ENCODE results near the gene KPNA2. TPM values are rescaled to one million over a fixed set of nuclear protein-coding genes. Genes with fewer than 3 reads are reported as not detected.
"Not testable (repeated sequence)": the region's sequence is repeated elsewhere in the genome, so short reads cannot be mapped to it uniquely, and the experiment has no call there.

KPNA2 gene
- polyA plus RNA-seq, 1 donor from 2014 or later = 81.2 TPM

DNA sequence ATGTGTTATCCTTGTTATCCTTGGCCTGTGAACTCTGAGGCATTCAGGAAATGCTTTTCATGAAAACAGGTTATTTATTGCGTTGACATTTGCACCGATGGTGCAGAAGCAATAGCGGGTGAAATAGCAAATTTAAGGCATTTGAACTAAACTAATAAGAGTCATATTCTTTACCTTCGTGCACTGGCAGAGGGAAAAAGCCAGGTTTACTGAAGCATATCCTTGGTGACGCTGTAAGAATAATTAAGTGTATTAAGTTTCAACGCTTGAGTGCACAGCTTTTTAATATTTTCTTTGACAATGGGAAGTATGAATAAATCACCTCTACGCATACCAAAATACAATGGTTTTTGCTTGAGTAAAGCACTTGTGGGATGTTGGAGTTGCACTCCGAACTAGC is 13.6 kb upstream of the KPNA2 start:
- Histone ChIP-seq H3K4me2 (ENCODE audit: low read length) (no peak overlapping the region), H3K9me3 (ENCODE audit: low read length) (no peaks in the 10 kb centered on the region), H4K20me1 (ENCODE audit: insufficient read depth) (no peaks in the 10 kb centered on the region), H3F3A (ENCODE audit: insufficient read depth, low read length, poor library complexity, severe bottlenecking) (no peaks in the 10 kb centered on the region), H3K9ac (ENCODE audit: low read length) (no peak overlapping the region), H3K9me2 (ENCODE audit: insufficient read depth, low read length) (no peaks in the 10 kb centered on the region), H3K27ac (ENCODE audit: low read length) (no peak overlapping the region), H3K79me2 (replicated peaks; ENCODE audit: insufficient read depth, low read length) (no peaks in the 10 kb centered on the region), H2AFZ (ENCODE audit: low read depth, low read length) (no peak overlapping the region), H3K36me3 (ENCODE audit: insufficient read depth, low read length) (no peaks in the 10 kb centered on the region), H3K27me3 (ENCODE audit: insufficient read depth, low read depth, low read length) (no peaks in the 10 kb centered on the region), H3K4me3 (ENCODE audit: low read length) (no peak overlapping the region)
- TF ChIP-seq TAF1 (IDR thresholded peaks at IDR 0.05; ENCODE audit: low read depth) (no peak), MXI1 (conservative IDR thresholded peaks at IDR 0.05; ENCODE audit: poor library complexity, severe bottlenecking) (no peak), RAD21 (conservative IDR thresholded peaks at IDR 0.05) (no peak), SMC3 (conservative IDR thresholded peaks at IDR 0.05; ENCODE audit: poor library complexity) (no peak), POLR2AphosphoS5 (IDR thresholded peaks at IDR 0.05) (no peak), EZH2 (IDR thresholded peaks at IDR 0.05; ENCODE audit: borderline replicate concordance, insufficient read depth, low read length, poor library complexity, severe bottlenecking) (no peak)
- TF ChIP-seq, protein P1, sequence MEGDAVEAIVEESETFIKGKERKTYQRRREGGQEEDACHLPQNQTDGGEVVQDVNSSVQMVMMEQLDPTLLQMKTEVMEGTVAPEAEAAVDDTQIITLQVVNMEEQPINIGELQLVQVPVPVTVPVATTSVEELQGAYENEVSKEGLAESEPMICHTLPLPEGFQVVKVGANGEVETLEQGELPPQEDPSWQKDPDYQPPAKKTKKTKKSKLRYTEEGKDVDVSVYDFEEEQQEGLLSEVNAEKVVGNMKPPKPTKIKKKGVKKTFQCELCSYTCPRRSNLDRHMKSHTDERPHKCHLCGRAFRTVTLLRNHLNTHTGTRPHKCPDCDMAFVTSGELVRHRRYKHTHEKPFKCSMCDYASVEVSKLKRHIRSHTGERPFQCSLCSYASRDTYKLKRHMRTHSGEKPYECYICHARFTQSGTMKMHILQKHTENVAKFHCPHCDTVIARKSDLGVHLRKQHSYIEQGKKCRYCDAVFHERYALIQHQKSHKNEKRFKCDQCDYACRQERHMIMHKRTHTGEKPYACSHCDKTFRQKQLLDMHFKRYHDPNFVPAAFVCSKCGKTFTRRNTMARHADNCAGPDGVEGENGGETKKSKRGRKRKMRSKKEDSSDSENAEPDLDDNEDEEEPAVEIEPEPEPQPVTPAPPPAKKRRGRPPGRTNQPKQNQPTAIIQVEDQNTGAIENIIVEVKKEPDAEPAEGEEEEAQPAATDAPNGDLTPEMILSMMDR (IDR thresholded peaks at IDR 0.05; ENCODE audit: poor library complexity, severe bottlenecking) = no peak
- TF ChIP-seq, protein P2, sequence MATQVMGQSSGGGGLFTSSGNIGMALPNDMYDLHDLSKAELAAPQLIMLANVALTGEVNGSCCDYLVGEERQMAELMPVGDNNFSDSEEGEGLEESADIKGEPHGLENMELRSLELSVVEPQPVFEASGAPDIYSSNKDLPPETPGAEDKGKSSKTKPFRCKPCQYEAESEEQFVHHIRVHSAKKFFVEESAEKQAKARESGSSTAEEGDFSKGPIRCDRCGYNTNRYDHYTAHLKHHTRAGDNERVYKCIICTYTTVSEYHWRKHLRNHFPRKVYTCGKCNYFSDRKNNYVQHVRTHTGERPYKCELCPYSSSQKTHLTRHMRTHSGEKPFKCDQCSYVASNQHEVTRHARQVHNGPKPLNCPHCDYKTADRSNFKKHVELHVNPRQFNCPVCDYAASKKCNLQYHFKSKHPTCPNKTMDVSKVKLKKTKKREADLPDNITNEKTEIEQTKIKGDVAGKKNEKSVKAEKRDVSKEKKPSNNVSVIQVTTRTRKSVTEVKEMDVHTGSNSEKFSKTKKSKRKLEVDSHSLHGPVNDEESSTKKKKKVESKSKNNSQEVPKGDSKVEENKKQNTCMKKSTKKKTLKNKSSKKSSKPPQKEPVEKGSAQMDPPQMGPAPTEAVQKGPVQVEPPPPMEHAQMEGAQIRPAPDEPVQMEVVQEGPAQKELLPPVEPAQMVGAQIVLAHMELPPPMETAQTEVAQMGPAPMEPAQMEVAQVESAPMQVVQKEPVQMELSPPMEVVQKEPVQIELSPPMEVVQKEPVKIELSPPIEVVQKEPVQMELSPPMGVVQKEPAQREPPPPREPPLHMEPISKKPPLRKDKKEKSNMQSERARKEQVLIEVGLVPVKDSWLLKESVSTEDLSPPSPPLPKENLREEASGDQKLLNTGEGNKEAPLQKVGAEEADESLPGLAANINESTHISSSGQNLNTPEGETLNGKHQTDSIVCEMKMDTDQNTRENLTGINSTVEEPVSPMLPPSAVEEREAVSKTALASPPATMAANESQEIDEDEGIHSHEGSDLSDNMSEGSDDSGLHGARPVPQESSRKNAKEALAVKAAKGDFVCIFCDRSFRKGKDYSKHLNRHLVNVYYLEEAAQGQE (IDR thresholded peaks at IDR 0.05; ENCODE audit: borderline replicate concordance) = no peak

GRCh38 chr17:68022547-68022946 is 13.0 kb upstream of the KPNA2 start:
- not testable (repeated sequence) for H4K20me1 ChIP-seq (ENCODE audit: insufficient read depth); H3K9ac ChIP-seq (ENCODE audit: low read length); H3K27me3 ChIP-seq (ENCODE audit: insufficient read depth, low read depth, low read length); H3F3A ChIP-seq (ENCODE audit: insufficient read depth, low read length, poor library complexity, severe bottlenecking); H3K27ac ChIP-seq (ENCODE audit: low read length); H3K79me2 ChIP-seq (replicated peaks; ENCODE audit: insufficient read depth, low read length); H3K4me3 ChIP-seq (ENCODE audit: low read length); H3K36me3 ChIP-seq (ENCODE audit: insufficient read depth, low read length); H3K9me2 ChIP-seq (ENCODE audit: insufficient read depth, low read length); H3K9me3 ChIP-seq (ENCODE audit: low read length); H2AFZ ChIP-seq (ENCODE audit: low read depth, low read length); H3K4me2 ChIP-seq (ENCODE audit: low read length)

DNA sequence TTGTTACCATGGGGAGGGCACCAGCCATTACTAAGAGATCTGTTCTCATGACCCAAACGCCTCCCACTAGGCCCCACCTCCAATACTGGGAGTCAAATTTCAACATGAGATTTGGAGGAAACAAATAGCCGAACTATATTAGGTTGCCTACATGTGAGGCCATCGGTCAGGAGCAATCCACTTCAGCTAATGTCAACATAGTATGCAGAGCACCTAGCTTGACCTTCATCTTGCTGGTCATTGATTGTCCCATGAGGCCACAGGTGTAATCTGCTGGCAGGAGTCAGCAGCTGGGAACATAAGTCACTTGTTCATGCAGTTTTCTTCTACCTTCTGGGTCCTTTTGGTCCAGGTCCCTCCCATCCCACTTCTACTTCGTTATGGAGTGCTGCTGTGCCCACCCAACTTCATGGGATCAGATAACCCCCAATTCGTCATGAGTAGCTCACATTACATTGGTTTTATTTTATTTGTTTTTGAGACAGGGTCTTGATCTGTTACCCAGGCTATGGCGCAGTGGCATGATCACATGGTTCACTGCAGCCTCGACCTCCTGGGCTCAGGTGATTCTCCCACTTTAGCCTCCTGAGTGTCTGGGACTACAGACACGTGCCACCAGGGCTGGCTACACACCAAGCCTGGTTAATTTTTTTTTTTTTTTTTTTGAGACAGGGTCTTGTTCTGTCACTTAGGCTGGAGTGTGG is 5.9 kb upstream of the KPNA2 start:
- H2AFZ ChIP-seq (ENCODE audit: low read depth, low read length) = no peak overlapping the region

More for the DNA sequence above, 5.9 kb upstream of the KPNA2 start:
- H4K20me1 ChIP-seq (ENCODE audit: insufficient read depth) = no peaks in the 10 kb centered on the region
- no peaks in the 10 kb centered on the region for H3K9me3 ChIP-seq (ENCODE audit: low read length)
- H3K27ac ChIP-seq (ENCODE audit: low read length) = no peak overlapping the region
- no peak overlapping the region for H3K4me2 ChIP-seq (ENCODE audit: low read length)
- H3K79me2 ChIP-seq (replicated peaks; ENCODE audit: insufficient read depth, low read length) = no peaks in the 10 kb centered on the region
- TF ChIP-seq, protein P1 (IDR thresholded peaks at IDR 0.05; ENCODE audit: poor library complexity, severe bottlenecking) = no peak
- no peak for TF ChIP-seq EP300 (conservative IDR thresholded peaks at IDR 0.05; ENCODE audit: poor library complexity, severe bottlenecking)
- TF ChIP-seq, protein P2 (IDR thresholded peaks at IDR 0.05; ENCODE audit: borderline replicate concordance) = no peak
- TF ChIP-seq EZH2 (IDR thresholded peaks at IDR 0.05; ENCODE audit: borderline replicate concordance, insufficient read depth, low read length, poor library complexity, severe bottlenecking) = no peak
- no peak for TF ChIP-seq SMC3 (conservative IDR thresholded peaks at IDR 0.05; ENCODE audit: poor library complexity)
- no peak for TF ChIP-seq POLR2AphosphoS5 (IDR thresholded peaks at IDR 0.05)
- no peak for TF ChIP-seq RAD21 (conservative IDR thresholded peaks at IDR 0.05)
- no peak for TF ChIP-seq MXI1 (conservative IDR thresholded peaks at IDR 0.05; ENCODE audit: poor library complexity, severe bottlenecking)
- no peak overlapping the region for H3K9ac ChIP-seq (ENCODE audit: low read length)
- H3K4me3 ChIP-seq (ENCODE audit: low read length) = no peak overlapping the region
- H3K9me2 ChIP-seq (ENCODE audit: insufficient read depth, low read length) = no peaks in the 10 kb centered on the region
- H3F3A ChIP-seq (ENCODE audit: insufficient read depth, low read length, poor library complexity, severe bottlenecking) = no peaks in the 10 kb centered on the region
- H3K27me3 ChIP-seq (ENCODE audit: insufficient read depth, low read depth, low read length) = no peaks in the 10 kb centered on the region
- no peaks in the 10 kb centered on the region for H3K36me3 ChIP-seq (ENCODE audit: insufficient read depth, low read length)
